ENCODE data around the gene MCTP1.

MCTP1 gene

GRCh38 chr5:94690778-94691177 lies 594.1 kb downstream of the MCTP1 start:
- H3K9ac ChIP-seq (ENCODE audit: low read depth, low read length, poor library complexity, severe bottlenecking): no peak overlapping the region
- no peaks in the 10 kb centered on the region for H3K9me3 ChIP-seq (ENCODE audit: insufficient read depth, low read depth, low read length)
- no peak overlapping the region for H2AFZ ChIP-seq (ENCODE audit: low read length)
- H3K4me2 ChIP-seq (ENCODE audit: low read depth, low read length, poor library complexity, severe bottlenecking): no peak overlapping the region
- H3K79me2 ChIP-seq (ENCODE audit: insufficient read depth, low read length): no peaks in the 10 kb centered on the region
- H3K9me2 ChIP-seq (replicated peaks; ENCODE audit: low read depth, low read length): no peaks in the 10 kb centered on the region
- no peaks in the 10 kb centered on the region for H3K27me3 ChIP-seq (ENCODE audit: insufficient read depth, low read length, poor library complexity, severe bottlenecking)
- TF ChIP-seq EZH2phosphoT487 (IDR thresholded peaks at IDR 0.05; ENCODE audit: borderline replicate concordance) (no peak), CTCF (conservative IDR thresholded peaks at IDR 0.05; ENCODE audit: low read length) (no peak)
- no peaks in the 10 kb centered on the region for H3F3A ChIP-seq (ENCODE audit: low read depth)
- no peaks in the 10 kb centered on the region for H3K4me1 ChIP-seq (ENCODE audit: insufficient read depth, low read length, poor library complexity, severe bottlenecking)
- no peak overlapping the region for H3K4me3 ChIP-seq (ENCODE audit: low read length, poor library complexity, severe bottlenecking)
- peaks cover 15% of the 10 kb centered on the region; the same call in 1 of the 2 replicates for H3K36me3 ChIP-seq (ENCODE audit: insufficient read depth, low read length)
- H4K20me1 ChIP-seq (ENCODE audit: insufficient read depth, low read length, poor library complexity, severe bottlenecking): no peaks in the 10 kb centered on the region

GRCh38 chr5:94689908-94690307 lies 595.0 kb downstream of the MCTP1 start:
- no peak overlapping the region for H2AFZ ChIP-seq (ENCODE audit: low read length)
- no peaks in the 10 kb centered on the region for H4K20me1 ChIP-seq (ENCODE audit: insufficient read depth, low read length, poor library complexity, severe bottlenecking)
- H3K4me1 ChIP-seq (ENCODE audit: insufficient read depth, low read length, poor library complexity, severe bottlenecking): no peaks in the 10 kb centered on the region
- no peak overlapping the region for H3K4me3 ChIP-seq (ENCODE audit: low read length, poor library complexity, severe bottlenecking)
- peaks cover 15% of the 10 kb centered on the region; the same call in 1 of the 2 replicates for H3K36me3 ChIP-seq (ENCODE audit: insufficient read depth, low read length)
- no peaks in the 10 kb centered on the region for H3F3A ChIP-seq (ENCODE audit: low read depth)
- no peak overlapping the region for H3K4me2 ChIP-seq (ENCODE audit: low read depth, low read length, poor library complexity, severe bottlenecking)
- no peaks in the 10 kb centered on the region for H3K9me3 ChIP-seq (ENCODE audit: insufficient read depth, low read depth, low read length)
- H3K9me2 ChIP-seq (replicated peaks; ENCODE audit: low read depth, low read length): no peaks in the 10 kb centered on the region
- H3K79me2 ChIP-seq (ENCODE audit: insufficient read depth, low read length): no peaks in the 10 kb centered on the region
- no peak overlapping the region for H3K9ac ChIP-seq (ENCODE audit: low read depth, low read length, poor library complexity, severe bottlenecking)
- TF ChIP-seq CTCF (conservative IDR thresholded peaks at IDR 0.05; ENCODE audit: low read length) (no peak), EZH2phosphoT487 (IDR thresholded peaks at IDR 0.05; ENCODE audit: borderline replicate concordance) (no peak)
- no peaks in the 10 kb centered on the region for H3K27me3 ChIP-seq (ENCODE audit: insufficient read depth, low read length, poor library complexity, severe bottlenecking)

GRCh38 chr5:94682814-94683520 lies 601.9 kb downstream of the MCTP1 start:
- H3F3A ChIP-seq (ENCODE audit: low read depth): no peaks in the 10 kb centered on the region
- no peaks in the 10 kb centered on the region for H3K4me1 ChIP-seq (ENCODE audit: insufficient read depth, low read length, poor library complexity, severe bottlenecking)
- H3K36me3 ChIP-seq (ENCODE audit: insufficient read depth, low read length): no peaks in the 10 kb centered on the region
- H3K27me3 ChIP-seq (ENCODE audit: insufficient read depth, low read length, poor library complexity, severe bottlenecking): no peaks in the 10 kb centered on the region
- H4K20me1 ChIP-seq (ENCODE audit: insufficient read depth, low read length, poor library complexity, severe bottlenecking): no peaks in the 10 kb centered on the region
- no peak overlapping the region for H3K4me3 ChIP-seq (ENCODE audit: low read length, poor library complexity, severe bottlenecking)
- no peaks in the 10 kb centered on the region for H3K79me2 ChIP-seq (ENCODE audit: insufficient read depth, low read length)
- H3K9me3 ChIP-seq (ENCODE audit: insufficient read depth, low read depth, low read length): no peaks in the 10 kb centered on the region
- no peaks in the 10 kb centered on the region for H3K9me2 ChIP-seq (replicated peaks; ENCODE audit: low read depth, low read length)
- H3K9ac ChIP-seq (ENCODE audit: low read depth, low read length, poor library complexity, severe bottlenecking): no peak overlapping the region
- no peak overlapping the region for H2AFZ ChIP-seq (ENCODE audit: low read length)
- H3K4me2 ChIP-seq (ENCODE audit: low read depth, low read length, poor library complexity, severe bottlenecking): no peak overlapping the region
- TF ChIP-seq CTCF (conservative IDR thresholded peaks at IDR 0.05; ENCODE audit: low read length) (no peak), EZH2phosphoT487 (IDR thresholded peaks at IDR 0.05; ENCODE audit: borderline replicate concordance) (no peak)
